ENCODE measurements around the gene MED25.
"Not testable (repeated sequence)": the region's sequence is repeated elsewhere in the genome, so short reads cannot be mapped to it uniquely, and the experiment has no call there.

The MED25 gene

GRCh38 chr19:49812997-49813861, 4.9 kb upstream of the MED25 start, which contains the start of gene FUZ:
Gene FUZ (minus strand): TSS chr19:49813292. CDS start chr19:49813106, 186 bp downstream.
- FAIRE-seq, result peak; percentile 67

DNA sequence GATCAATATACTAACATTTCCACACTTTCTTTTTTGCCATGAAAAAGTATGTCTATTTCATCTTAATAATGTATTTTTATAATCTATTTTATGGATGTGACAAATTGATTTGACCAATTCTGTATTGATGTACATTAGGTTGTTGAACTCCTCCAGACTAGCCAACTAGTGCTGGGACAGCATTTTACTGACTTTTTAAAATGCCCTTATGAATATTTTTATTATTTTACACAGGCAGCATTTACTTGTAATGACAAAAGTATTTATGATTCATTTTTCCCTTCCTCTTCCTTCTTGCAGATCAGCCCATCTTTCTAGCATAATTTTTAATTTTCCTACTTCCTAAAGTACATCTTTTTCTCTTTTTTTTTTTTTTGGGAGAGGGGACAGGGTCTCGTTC, 4.1 kb upstream of the MED25 start:
- no peak for DNase-seq (ENCODE audit: insufficient read length, low spot score)
- no peak for FAIRE-seq

More at GRCh38 chr19:49812997-49813861, 4.9 kb upstream of the MED25 start, which contains the start of gene FUZ:
- DNase-seq (ENCODE audit: insufficient read length, low spot score), result peak; percentile 93

GRCh38 chr19:49816590-49816989, 1.5 kb upstream of the MED25 start:
- no peak for FAIRE-seq
- DNase-seq (ENCODE audit: insufficient read length, low spot score), result no peak

DNA sequence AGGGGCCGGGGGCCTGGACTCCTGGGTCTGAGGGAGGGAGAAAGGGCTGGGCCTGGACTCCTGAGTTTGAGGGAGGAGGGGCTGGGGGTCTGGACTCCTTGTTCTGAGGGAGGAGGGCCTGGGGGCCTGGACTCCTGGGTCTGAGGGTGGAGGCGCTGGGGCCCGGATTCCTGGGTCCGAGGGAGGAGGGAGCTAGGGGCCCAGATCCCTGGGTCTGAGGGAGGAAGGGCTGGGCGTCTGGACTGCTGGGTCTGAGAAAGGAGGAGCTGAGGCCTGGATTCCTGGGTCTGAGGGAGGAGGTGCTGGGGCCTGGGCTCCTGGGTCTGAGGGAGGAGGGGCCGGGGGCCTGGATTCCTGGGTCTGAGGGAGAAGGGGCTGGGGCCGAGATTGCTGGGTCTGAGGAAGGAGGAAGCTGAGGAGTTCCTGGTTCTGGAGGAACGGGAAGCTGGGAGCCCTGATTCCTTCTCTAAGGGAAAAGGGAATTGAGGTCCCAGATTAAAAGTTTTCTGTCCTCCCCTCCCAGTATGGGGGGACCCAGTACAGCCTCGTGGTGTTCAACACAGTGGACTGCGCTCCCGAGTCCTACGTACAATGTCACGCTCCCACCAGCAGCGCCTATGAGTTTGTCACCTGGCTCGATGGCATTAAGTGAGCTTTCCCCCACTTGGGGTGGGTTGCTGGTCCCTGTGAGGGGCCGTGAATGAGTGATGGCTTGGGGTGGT, 721 bp downstream of the MED25 start:
- no peak for FAIRE-seq
- DNase-seq (ENCODE audit: insufficient read length, low spot score), result no peak

- not testable (repeated sequence) for DNase-seq (ENCODE audit: insufficient read length, low spot score); FAIRE-seq
Measured at GRCh38 chr19:49819452-49820115, 1.5 kb downstream of the MED25 start.

DNA sequence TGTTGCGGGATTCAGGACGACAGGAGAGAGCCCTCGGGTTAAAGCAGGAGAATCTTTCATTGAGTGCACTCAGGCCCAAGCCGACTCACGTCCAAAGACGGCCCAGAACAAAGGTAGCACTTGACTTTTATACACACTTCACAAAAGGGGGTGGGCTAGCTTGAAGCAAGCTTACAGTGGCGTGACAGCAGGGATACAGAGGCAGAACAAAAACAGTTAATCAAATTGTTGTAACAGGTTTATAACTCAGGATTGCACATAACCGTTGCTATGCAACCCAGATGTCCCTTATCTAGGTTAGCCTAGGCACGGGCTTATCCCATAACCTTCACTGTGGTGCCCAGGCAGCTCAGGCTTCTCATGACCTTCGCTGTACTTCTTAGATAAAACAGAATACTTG, 2.0 kb downstream of the MED25 start:
- FAIRE-seq (no peak), DNase-seq (ENCODE audit: insufficient read length, low spot score) (no peak)

- no peak for FAIRE-seq
- no peak for DNase-seq (ENCODE audit: insufficient read length, low spot score)
Measured at GRCh38 chr19:49823472-49823871, 5.4 kb downstream of the MED25 start.

- FAIRE-seq, result no peak
Measured at GRCh38 chr19:49824662-49825061, 6.6 kb downstream of the MED25 start.

DNA sequence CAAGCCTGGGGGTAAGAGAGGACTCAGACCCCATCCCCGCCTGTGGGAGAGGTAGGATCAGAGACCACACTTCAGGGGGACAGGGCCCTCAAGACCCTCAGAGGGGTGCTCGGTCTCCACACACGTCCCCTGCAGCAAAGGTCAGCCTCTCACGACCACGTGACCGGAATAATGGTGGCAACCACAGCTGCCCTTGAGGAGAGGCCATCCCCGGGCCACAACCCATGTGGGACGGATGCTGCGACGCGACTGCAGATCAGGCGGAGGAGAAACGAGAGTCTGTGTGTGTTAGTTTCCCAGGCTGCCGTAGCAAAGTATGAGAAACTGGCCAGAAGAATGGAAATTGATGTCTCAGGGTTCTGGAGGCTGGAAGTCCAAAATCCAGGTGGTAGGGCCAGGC, 8.9 kb downstream of the MED25 start:
- DNase-seq (ENCODE audit: insufficient read length, low spot score), result no peak
- no peak for FAIRE-seq

More at GRCh38 chr19:49824662-49825061, 6.6 kb downstream of the MED25 start:
- DNase-seq (ENCODE audit: insufficient read length, low spot score), result no peak

GRCh38 chr19:49829200-49829599, 11.1 kb downstream of the MED25 start:
- no peak for FAIRE-seq
- DNase-seq (ENCODE audit: insufficient read length, low spot score), result no peak

GRCh38 chr19:49829721-49830120, 11.6 kb downstream of the MED25 start:
- FAIRE-seq, result no peak

DNA sequence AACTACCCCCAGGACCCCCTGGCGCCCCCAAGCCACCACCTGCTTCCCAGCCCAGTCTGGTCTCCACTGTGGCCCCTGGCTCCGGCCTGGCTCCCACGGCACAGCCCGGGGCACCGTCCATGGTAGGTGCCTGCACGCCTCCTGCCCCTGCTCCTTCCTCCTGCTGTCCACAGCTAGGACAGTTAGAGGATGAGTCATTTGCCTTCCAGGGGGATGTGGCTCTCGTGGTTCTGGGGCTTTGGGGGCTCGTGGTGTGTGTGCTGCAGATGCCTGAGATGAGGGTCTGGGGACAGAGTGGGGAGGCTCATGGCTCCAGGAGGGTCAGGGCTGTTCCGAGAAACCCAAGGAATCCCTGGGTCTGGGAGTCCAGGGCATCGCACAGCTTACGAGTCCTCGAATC, 12.7 kb downstream of the MED25 start:
- DNase-seq (ENCODE audit: insufficient read length, low spot score) (no peak), FAIRE-seq (no peak)

More at GRCh38 chr19:49829721-49830120, 11.6 kb downstream of the MED25 start:
- DNase-seq (ENCODE audit: insufficient read length, low spot score), result no peak

DNA sequence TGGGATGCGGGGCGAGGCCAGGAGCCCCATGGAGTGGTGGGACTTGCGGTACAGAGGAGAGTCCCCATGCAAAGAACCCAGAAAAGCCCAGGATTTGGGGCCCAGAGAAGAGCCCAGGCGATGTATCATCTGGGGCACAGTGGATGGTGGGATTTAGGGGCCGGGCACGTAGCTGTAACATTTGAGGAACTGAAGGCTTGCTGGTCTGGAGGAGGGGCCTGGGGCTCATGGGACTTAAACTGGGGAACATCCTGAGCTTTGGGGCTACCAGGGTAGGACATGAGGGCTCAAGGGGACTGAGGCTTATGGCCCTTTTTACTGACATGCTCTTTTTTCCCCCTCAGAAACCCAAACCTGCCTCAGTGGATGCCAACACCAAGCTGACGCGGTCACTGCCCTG, 13.5 kb downstream of the MED25 start:
- FAIRE-seq (no peak), DNase-seq (ENCODE audit: insufficient read length, low spot score) (no peak)

- FAIRE-seq (no peak), DNase-seq (ENCODE audit: insufficient read length, low spot score) (no peak)
Measured at GRCh38 chr19:49832556-49832955, 14.5 kb downstream of the MED25 start.

DNA sequence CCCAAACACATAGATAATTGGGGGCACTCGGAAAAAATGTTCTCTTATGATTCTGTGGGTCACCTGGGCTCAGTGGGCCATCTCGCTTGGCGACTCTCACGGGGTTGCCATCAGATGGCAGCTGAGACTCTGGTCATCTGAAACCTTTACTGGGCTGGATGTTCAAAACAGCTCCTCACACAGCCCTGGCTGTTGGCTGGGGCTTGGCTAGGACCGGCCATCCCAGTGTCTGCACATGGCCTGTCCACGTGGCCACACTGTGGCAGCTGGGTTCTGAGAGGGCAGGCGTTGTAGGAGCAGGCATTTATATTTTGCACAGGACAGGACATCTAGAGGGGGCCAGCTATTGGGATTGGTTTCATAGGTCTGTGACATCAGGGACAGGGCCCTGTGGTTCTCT, 15.5 kb downstream of the MED25 start:
- DNase-seq (ENCODE audit: insufficient read length, low spot score), result no peak

DNA sequence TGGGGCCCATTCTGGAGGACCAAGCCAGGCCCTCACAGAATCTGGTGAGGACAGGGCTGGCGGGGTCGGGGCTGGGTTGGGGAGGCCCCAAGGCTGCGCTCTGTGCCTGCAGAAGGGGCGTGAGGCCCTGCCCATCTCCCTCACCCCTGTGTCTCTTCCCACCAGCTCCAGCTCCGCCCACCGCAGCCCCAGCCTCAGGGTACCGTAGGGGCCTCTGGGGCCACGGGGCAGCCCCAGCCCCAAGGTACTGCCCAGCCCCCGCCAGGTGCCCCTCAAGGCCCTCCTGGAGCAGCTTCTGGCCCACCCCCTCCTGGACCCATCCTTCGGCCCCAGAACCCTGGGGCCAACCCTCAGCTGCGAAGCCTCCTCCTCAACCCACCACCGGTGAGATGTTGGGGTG, 17.5 kb downstream of the MED25 start:
- DNase-seq (ENCODE audit: insufficient read length, low spot score) (no peak), FAIRE-seq (no peak)

More for the DNA sequence above, 15.5 kb downstream of the MED25 start:
- no peak for FAIRE-seq

DNA sequence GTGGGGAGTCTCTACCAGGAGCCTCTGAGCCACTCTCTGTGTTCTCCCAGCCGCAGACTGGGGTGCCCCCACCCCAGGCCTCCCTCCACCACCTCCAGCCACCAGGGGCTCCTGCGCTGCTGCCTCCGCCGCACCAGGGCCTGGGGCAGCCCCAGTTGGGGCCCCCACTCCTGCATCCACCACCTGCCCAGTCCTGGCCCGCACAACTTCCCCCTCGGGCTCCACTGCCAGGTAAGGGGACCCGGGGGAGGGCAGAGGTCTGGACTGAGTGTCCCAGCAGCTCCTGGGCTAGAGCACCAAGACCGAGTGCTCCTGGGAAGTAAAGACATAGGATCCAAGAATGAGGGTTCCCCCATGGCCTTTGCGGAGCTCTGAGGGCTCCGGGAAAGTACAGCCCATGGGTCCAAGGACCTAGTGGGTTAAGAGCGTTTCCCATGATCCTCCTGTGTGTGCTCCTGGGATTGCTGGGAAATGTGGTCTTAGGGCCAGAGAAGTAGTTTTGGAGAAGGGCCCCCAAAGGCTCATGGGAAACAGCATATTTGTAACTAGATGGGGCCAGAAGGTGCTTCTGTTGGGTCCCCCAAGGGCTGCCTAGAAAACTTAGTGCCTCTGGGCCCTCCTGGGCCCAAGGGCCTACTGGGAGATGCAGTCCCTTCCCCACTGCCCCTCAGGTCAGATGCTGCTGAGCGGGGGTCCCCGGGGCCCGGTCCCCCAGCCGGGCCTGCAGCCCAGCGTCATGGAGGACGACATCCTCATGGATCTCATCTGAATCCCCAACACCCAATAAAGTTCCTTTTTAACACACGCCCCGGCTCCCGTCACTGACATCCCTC, 18.3 kb downstream of the MED25 start:
- DNase-seq (ENCODE audit: insufficient read length, low spot score) (no peak), FAIRE-seq (no peak)

- DNase-seq (ENCODE audit: insufficient read length, low spot score) (no peak), FAIRE-seq (no peak)
Measured at GRCh38 chr19:49837009-49837310, 18.9 kb downstream of the MED25 start.

DNA sequence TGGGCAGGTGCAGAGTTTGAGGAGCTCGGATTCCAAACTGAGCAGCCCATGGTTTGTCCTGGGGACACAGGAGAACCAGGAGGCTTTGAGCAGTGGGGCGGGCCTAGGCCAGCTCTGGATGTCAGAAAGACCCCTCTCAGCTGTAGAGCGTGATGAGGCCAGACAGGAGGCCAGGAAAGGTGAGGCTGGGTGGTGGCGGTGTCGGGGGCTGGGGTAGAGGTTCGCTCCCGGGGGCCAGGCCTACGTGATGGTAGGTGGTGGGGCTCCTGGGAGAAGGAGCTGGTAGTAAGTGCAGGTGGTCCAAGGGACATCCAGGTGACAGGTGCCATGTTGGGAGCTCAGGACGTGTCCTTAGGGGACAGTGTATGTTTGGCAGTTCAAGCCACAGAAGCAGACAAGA, 19.3 kb downstream of the MED25 start:
- FAIRE-seq, result no peak
- no peak for DNase-seq (ENCODE audit: insufficient read length, low spot score)

GRCh38 chr19:49838885-49839588, 20.9 kb downstream of the MED25 start:
- DNase-seq (ENCODE audit: insufficient read length, low spot score) (no peak), FAIRE-seq (no peak)
